Lung (tissue), 12 donors: ENCODE data around the gene KHNYN. TPM values are rescaled to one million over a fixed set of nuclear protein-coding genes. Genes with fewer than 3 reads are reported as not detected.

Experiments
- ATAC-seq: fragments of 200-7000 bp; cut with Tn5 transposase; one replicate; pipeline ENCODE4 v1.9.1; 2020; ENCODE audit warnings: moderate number of reproducible peaks; ENCODE audit not compliant: insufficient read depth, low FRiP score
- DNase-seq, 3 donors: peaks; one replicate each; pipeline ENCODE4 v3.0.0-alpha.2; 2013 to 2017
- H3K27ac ChIP-seq, 2 donors: one replicate each; pipeline ENCODE4 v1.5.1; 2013; ENCODE audit warnings: mild to moderate bottlenecking in 2 of 2, moderate library complexity in 2 of 2, control low read depth in 1 of 2, inconsistent platforms in 1 of 2, low read depth in 1 of 2, low read length in 1 of 2
- H3K27me3 ChIP-seq, 3 donors: one replicate each; pipeline ENCODE4 v1.5.1; 2013; ENCODE audit warnings: low read length in 2 of 3; ENCODE audit not compliant: control insufficient read depth in 3 of 3, insufficient read depth in 3 of 3
- H3K36me3 ChIP-seq, 4 donors: one replicate each; pipeline ENCODE4 v1.5.1; 2013; ENCODE audit warnings: low read length in 4 of 4, mild to moderate bottlenecking in 1 of 4, moderate library complexity in 1 of 4; ENCODE audit not compliant: control insufficient read depth in 4 of 4, insufficient read depth in 4 of 4
- H3K4me1 ChIP-seq, 5 donors: one replicate each; pipeline ENCODE4 v1.5.1; 2013; ENCODE audit warnings: low read length in 5 of 5, mild to moderate bottlenecking in 2 of 5, moderate library complexity in 1 of 5; ENCODE audit not compliant: control insufficient read depth in 5 of 5, insufficient read depth in 5 of 5
- H3K4me3 ChIP-seq: one replicate; pipeline ENCODE4 v1.5.1; 2013; ENCODE audit warnings: mild to moderate bottlenecking, control low read depth, moderate library complexity
- H3K9ac ChIP-seq, 2 donors: one replicate each; pipeline ENCODE4 v1.5.1; 2013; ENCODE audit warnings: low read length in 2 of 2, control low read depth in 1 of 2; ENCODE audit not compliant: insufficient read depth in 1 of 2
- H3K9me3 ChIP-seq, 4 donors: one replicate each; pipeline ENCODE4 v1.5.1; 2013; ENCODE audit warnings: low read length in 3 of 4, mild to moderate bottlenecking in 1 of 4, moderate library complexity in 1 of 4; ENCODE audit not compliant: control insufficient read depth in 4 of 4, insufficient read depth in 3 of 4
- CTCF ChIP-seq: IDR thresholded peaks from 2 replicates; pipeline ENCODE4 v1.5.1; 2012; ENCODE audit warnings: mild to moderate bottlenecking; ENCODE audit errors: control extremely low read depth, extremely low read depth
- WGBS, 2 donors: extraction: QIAGEN DNeasy Blood & Tissue Kit; methylation state at CpG; one replicate each; pipeline ENCODE4 v1.1.7; 2013; 5-methylcytosine and 5-hydroxymethylcytosine counted together
- polyA plus RNA-seq, 2 donors: library from polyadenylated mRNA; stranded (reverse); fragments of 200-250 nt; gene quantifications; one replicate each; pipeline ENCODE4 v1.2.1, GENCODE V29; 2013
- total RNA-seq, 2 donors: library from RNA; depleted of rRNA in 1 of 2; stranded (reverse); fragments of >200 nt in 1 of 2; gene quantifications; one replicate each; pipeline ENCODE4 v1.2.1, GENCODE V29; 2014 to 2021
- donor health status: control.
- donor health status: control.
- donor health status: Bipolar disorder and iron deficiency.
- donor health status: healthy.
- donor health status: DM: yes; HTN: yes; CAD: no.

The KHNYN gene
- total and polyA plus RNA-seq, 4 donors: 27.0 to 60.2 (median 41.1) TPM

- Histone ChIP-seq H3K27ac (no peak overlapping the region), H3K4me1 (peaks cover 0 to 49% (median 17%) of the 10 kb centered on the region in 5 donors), H3K27me3 (no peaks in the 10 kb centered on the region), H3K9ac (no peak overlapping the region), H3K9me3 (no peaks in the 10 kb centered on the region), H3K36me3 (peaks cover 0 to 62% (median 29%) of the 10 kb centered on the region in 4 donors), H3K4me3 (no peak overlapping the region)
- no peak for ATAC-seq
- no peak for TF ChIP-seq CTCF
- WGBS, 2 donors: 93 to 95% methylated on average over 18 of the region's 18 CpGs
- no peak for DNase-seq
These were observed 22.0 kb upstream of the KHNYN start for GRCh38 chr14:24407608-24408325.

GRCh38 chr14:24408764-24409163 lies 21.0 kb upstream of the KHNYN start:
- Histone ChIP-seq H3K36me3 (peaks cover 0 to 72% (median 33%) of the 10 kb centered on the region in 4 donors), H3K9ac (no peak overlapping the region), H3K27me3 (no peaks in the 10 kb centered on the region), H3K27ac (no peak overlapping the region), H3K4me3 (no peak overlapping the region), H3K9me3 (no peaks in the 10 kb centered on the region), H3K4me1 (peaks cover 0 to 39% (median 10%) of the 10 kb centered on the region in 5 donors)
- WGBS, 2 donors: 41 to 51% methylated on average over 3 of the region's 3 CpGs
- TF ChIP-seq CTCF: no peak
- DNase-seq: peak; percentile 67 to 78 (median 75)
- ATAC-seq: no peak

GRCh38 chr14:24409192-24409591 lies 20.6 kb upstream of the KHNYN start:
- H3K4me1 ChIP-seq: peaks cover 0 to 35% (median 10%) of the 10 kb centered on the region in 5 donors
- H3K4me3 ChIP-seq: no peak overlapping the region
- no peaks in the 10 kb centered on the region for H3K27me3 ChIP-seq
- TF ChIP-seq CTCF: no peak
- H3K36me3 ChIP-seq: peaks cover 0 to 76% (median 36%) of the 10 kb centered on the region in 4 donors
- 86 to 91% methylated on average over 6 of the region's 6 CpGs for WGBS, 2 donors
- no peak overlapping the region for H3K9ac ChIP-seq
- no peaks in the 10 kb centered on the region for H3K9me3 ChIP-seq
- no peak overlapping the region for H3K27ac ChIP-seq
- ATAC-seq (no peak), DNase-seq (no peak)
